Sigmoid colon (tissue), 7 donors: ENCODE results near the gene GSTK1. TPM values are rescaled to one million over a fixed set of nuclear protein-coding genes. Genes with fewer than 3 reads are reported as not detected.
A peak's percentile ranks its signal among the peaks of the same experiment; 100 is the strongest.

ENCODE experiments used
- DNase-seq: peaks from one replicate; pipeline ENCODE4 v3.0.0-alpha.2; 2019
- H3K27ac ChIP-seq, 4 donors: fragments of 200-600 bp; sonication (generic); one replicate each; pipeline ENCODE4 v1.5.1; 2016 to 2019; ENCODE audit warnings: mild to moderate bottlenecking in 1 of 4
- H3K27me3 ChIP-seq, 3 donors: fragments of 200-600 bp; sonication (generic); one replicate each; pipeline ENCODE4 v1.5.1; 2019; ENCODE audit warnings: mild to moderate bottlenecking in 1 of 3
- H3K36me3 ChIP-seq, 4 donors: fragments of 200-600 bp; sonication (generic); one replicate each; pipeline ENCODE4 v1.5.1; 2016 to 2019
- H3K4me1 ChIP-seq, 4 donors: fragments of 200-600 bp; sonication (generic); one replicate each; pipeline ENCODE4 v1.5.1; 2017 to 2019
- H3K4me3 ChIP-seq, 4 donors: fragments of 200-600 bp; sonication (generic); one replicate each; pipeline ENCODE4 v1.5.1; 2017 to 2019; ENCODE audit warnings: mild to moderate bottlenecking in 2 of 4, moderate library complexity in 1 of 4
- H3K9me3 ChIP-seq, 4 donors: fragments of 200-600 bp in 3 of 4; sonication (generic) in 3 of 4; one replicate each; pipeline versions ENCODE4 v1.5.1 to v1.6.1; 2013 to 2019
- EP300 ChIP-seq, 4 donors: sonication (generic); formaldehyde crosslinking; IDR thresholded peaks; one replicate each; pipeline ENCODE4 v1.6.1; 2017; ENCODE audit warnings: antibody characterized with exemption in 4 of 4
- POLR2A ChIP-seq, 2 donors: fragments of 450-650 bp; IDR thresholded peaks; one replicate each; pipeline ENCODE4 v1.6.1; 2016; ENCODE audit warnings: antibody characterized with exemption in 2 of 2, mild to moderate bottlenecking in 2 of 2, moderate library complexity in 2 of 2
- POLR2AphosphoS5 ChIP-seq, 4 donors: sonication (generic); formaldehyde crosslinking; IDR thresholded peaks; one replicate each; pipeline ENCODE4 v1.6.1; 2017; ENCODE audit warnings: antibody characterized with exemption in 4 of 4
- WGBS, 2 donors: extraction: QIAGEN DNeasy Blood & Tissue Kit; methylation state at CpG; one replicate each; pipeline ENCODE4 v1.1.7; 2013; 5-methylcytosine and 5-hydroxymethylcytosine counted together
- intact Hi-C: fragments of 100-400 bp; cut with DNase I; formaldehyde crosslinking; loops from one replicate; pipeline ENCODE4 v1.15.1; 2023
- polyA plus RNA-seq, 3 donors: library from polyadenylated mRNA; stranded (reverse); fragments of 200-250 nt; gene quantifications; one replicate each; pipeline ENCODE4 v1.2.3, GENCODE V29; 2013
- total RNA-seq, 4 donors: library from RNA; depleted of rRNA; stranded (reverse); fragments of >200 nt; gene quantifications; one replicate each; pipeline ENCODE4 v1.1.0, GENCODE V29; 2016
- TF ChIP-seq, protein P1 (sequence below), 4 experiments: fragments of 450-650 bp in 3 of 4; fragments of 200-600 bp in 1 of 4; IDR thresholded peaks; one replicate each; pipeline ENCODE4 v1.5.1; 2016 to 2019; ENCODE audit warnings: antibody characterized with exemption in 4 of 4, mild to moderate bottlenecking in 3 of 4, moderate library complexity in 2 of 4
- donor health status: healthy with polysubstance abuse.
- donor health status: Bipolar disorder and iron deficiency.
- donor health status: healthy.

Gene GSTK1
- total and polyA plus RNA-seq, 7 donors = 111 to 247 (median 158) TPM

DNA sequence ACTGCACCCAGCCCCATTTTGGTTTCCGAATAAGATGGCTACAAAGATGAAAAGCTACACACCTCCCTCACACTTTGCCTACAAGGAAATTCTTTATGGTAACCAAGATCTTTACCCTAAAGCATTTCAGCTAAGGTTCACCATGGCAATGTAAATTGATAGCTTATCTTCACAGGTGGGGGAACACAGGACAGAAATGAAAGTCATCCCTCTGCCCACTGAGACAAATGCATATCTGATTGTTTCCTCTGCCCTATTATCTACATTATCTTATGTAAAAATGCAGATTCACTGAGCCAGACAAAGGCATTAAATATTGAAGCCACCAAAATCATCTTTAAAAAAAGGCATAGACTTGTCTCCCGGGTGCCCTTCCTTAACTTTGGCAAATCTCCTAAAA, 18.3 kb downstream of the GSTK1 start:
- no peaks in the 10 kb centered on the region for H3K9me3 ChIP-seq
- no peaks in the 10 kb centered on the region for H3K36me3 ChIP-seq
- no peak for DNase-seq
- 80 to 92% methylated on average over 2 of the region's 2 CpGs for WGBS, 2 donors
- no peak overlapping the region for H3K4me3 ChIP-seq
- H3K27ac ChIP-seq = no peak overlapping the region
- TF ChIP-seq POLR2A (IDR thresholded peaks at IDR 0.05) (no peak), EP300 (IDR thresholded peaks at IDR 0.05) (no peak), POLR2AphosphoS5 (IDR thresholded peaks at IDR 0.05) (no peak)
- TF ChIP-seq, protein P1, sequence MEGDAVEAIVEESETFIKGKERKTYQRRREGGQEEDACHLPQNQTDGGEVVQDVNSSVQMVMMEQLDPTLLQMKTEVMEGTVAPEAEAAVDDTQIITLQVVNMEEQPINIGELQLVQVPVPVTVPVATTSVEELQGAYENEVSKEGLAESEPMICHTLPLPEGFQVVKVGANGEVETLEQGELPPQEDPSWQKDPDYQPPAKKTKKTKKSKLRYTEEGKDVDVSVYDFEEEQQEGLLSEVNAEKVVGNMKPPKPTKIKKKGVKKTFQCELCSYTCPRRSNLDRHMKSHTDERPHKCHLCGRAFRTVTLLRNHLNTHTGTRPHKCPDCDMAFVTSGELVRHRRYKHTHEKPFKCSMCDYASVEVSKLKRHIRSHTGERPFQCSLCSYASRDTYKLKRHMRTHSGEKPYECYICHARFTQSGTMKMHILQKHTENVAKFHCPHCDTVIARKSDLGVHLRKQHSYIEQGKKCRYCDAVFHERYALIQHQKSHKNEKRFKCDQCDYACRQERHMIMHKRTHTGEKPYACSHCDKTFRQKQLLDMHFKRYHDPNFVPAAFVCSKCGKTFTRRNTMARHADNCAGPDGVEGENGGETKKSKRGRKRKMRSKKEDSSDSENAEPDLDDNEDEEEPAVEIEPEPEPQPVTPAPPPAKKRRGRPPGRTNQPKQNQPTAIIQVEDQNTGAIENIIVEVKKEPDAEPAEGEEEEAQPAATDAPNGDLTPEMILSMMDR (IDR thresholded peaks at IDR 0.05) = no peak
- peaks cover 0 to 6% (median 0%) of the 10 kb centered on the region in 4 donors for H3K4me1 ChIP-seq
- H3K27me3 ChIP-seq = no peaks in the 10 kb centered on the region
- intact Hi-C loops = no loop called here

DNA sequence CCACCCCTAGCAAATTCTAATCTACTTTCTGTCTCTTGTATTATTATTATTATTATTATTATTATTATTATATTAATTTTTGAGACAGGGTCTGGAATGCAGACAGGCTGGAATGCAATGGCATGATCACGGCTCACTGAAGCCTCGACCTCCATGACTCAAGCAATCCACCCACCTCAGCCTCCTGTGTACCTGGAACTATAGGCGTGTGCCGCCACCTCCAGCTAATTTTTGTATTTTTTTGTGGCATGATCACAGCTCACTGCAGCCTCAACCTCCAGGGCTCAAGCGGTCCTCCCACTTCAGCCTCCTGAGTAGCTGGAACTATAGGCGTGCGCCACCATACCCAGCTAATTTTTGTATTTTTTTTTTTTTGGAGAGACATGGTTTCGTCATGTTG, 18.9 kb downstream of the GSTK1 start:
- no peaks in the 10 kb centered on the region for H3K9me3 ChIP-seq
- no peaks in the 10 kb centered on the region for H3K36me3 ChIP-seq
- H3K27me3 ChIP-seq = no peaks in the 10 kb centered on the region
- WGBS, 2 donors = 97% methylated on average over 8 of the region's 8 CpGs
- TF ChIP-seq POLR2AphosphoS5 (IDR thresholded peaks at IDR 0.05) = no peak
- TF ChIP-seq, protein P1 (IDR thresholded peaks at IDR 0.05) = no peak
- TF ChIP-seq POLR2A (IDR thresholded peaks at IDR 0.05) = no peak
- no peak for TF ChIP-seq EP300 (IDR thresholded peaks at IDR 0.05)
- intact Hi-C loops = no loop called here
- DNase-seq = no peak
- peaks cover 0 to 6% (median under 1%) of the 10 kb centered on the region in 4 donors for H3K4me1 ChIP-seq
- H3K27ac ChIP-seq = no peak overlapping the region
- no peak overlapping the region for H3K4me3 ChIP-seq

DNA sequence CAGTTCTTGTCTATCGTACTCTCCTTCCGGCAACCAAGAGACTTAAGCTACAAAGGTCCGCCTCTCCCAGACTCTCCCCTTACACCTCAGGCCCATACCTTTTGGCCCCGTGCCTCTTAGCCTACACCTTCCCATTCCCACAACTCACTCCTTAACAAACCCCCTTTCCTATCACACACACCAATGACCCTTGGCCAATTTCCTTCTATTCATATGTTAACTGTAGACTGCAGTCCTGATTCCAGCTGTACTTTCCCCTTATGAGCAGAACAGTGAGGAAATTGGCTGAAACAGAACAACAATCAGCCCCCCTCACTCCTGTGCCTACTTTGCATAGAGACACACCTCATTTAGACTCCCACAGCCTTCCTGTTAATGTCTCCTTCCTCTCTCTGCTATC, 20.1 kb downstream of the GSTK1 start:
- Histone ChIP-seq H3K27ac (no peak overlapping the region), H3K36me3 (no peaks in the 10 kb centered on the region), H3K9me3 (no peaks in the 10 kb centered on the region), H3K27me3 (no peaks in the 10 kb centered on the region), H3K4me3 (no peak overlapping the region), H3K4me1 (peaks cover 0 to 10% (median 8%) of the 10 kb centered on the region in 4 donors)
- 27 to 68% methylated on average over 4 of the region's 4 CpGs for WGBS, 2 donors
- DNase-seq = no peak
- intact Hi-C loops = no loop called here
- TF ChIP-seq, protein P1 (IDR thresholded peaks at IDR 0.05) = no peak
- TF ChIP-seq EP300 (IDR thresholded peaks at IDR 0.05) (no peak), POLR2AphosphoS5 (IDR thresholded peaks at IDR 0.05) (no peak), POLR2A (IDR thresholded peaks at IDR 0.05) (no peak)

DNA sequence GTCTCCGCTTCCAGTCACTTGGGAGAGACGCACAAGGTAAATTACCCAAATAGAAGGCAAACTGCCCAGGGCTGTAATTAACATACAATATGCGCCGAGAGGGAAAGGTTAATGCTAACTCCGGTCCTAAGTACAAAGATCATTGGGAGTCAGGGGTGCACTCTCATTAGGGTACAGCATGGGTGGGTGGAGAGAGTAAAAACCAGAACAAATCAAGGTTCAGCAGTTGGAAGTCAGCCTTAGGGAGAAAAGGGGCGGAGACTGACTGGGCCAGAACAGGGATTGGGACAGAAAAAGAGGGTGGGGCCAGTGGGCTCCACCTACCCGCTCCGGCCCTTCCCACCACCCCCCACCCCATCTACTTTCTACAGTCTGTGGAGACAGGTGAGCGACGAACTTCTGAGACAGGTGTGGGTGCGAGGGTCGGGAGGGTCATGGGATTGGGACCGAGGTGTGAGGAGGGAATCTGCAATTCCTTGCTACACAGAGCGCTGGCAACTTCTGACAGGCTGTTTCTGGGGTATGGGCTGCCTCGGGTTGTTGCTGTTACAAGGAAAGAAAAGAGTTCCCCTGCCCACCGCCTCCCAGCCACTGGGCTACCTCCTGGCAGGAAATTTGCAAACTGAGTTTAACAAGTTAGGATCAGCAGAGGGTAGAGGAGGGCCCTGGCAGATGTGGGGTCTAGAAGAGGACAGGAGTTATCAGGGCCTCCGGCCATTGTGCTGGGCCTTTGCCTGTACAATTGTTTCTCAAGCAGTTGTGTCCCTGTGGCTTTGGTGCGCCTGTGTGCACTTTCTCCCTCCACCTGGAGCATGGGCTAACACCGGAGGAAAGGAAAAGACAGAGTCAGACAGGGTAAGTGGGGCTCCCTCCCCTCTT, 21.6 kb downstream of the GSTK1 start, which contains the start of gene TMEM139:
Gene TMEM139, plus strand, starts transcription at position 368 of the 879 bp plus-strand sequence. CDS start 1,000 bp downstream, outside the sequence.
- intact Hi-C loops = loop anchor here (5.0 kb wide), 1 partner anchor 97 kb away; the partner anchor contains the start of gene ZYX
- 19 to 71% methylated on average over 19 of the region's 19 CpGs for WGBS, 2 donors
- H3K27me3 ChIP-seq = no peaks in the 10 kb centered on the region
- peaks cover 0 to 20% (median 16%) of the 10 kb centered on the region in 4 donors for H3K4me1 ChIP-seq
- DNase-seq = no peak
- H3K4me3 ChIP-seq = no peak within 1 kb of the TSS
- TF ChIP-seq POLR2A (IDR thresholded peaks at IDR 0.05) (no peak), POLR2AphosphoS5 (IDR thresholded peaks at IDR 0.05) (no peak), EP300 (IDR thresholded peaks at IDR 0.05) (no peak)
- TF ChIP-seq, protein P1 (IDR thresholded peaks at IDR 0.05) = no peak
- H3K9me3 ChIP-seq = no peaks in the 10 kb centered on the region
- H3K36me3 ChIP-seq = no peaks in the 10 kb centered on the region
- H3K27ac ChIP-seq = peak within 1 kb of the TSS in 1 of 4 donors; percentile 9
